ENCODE data around the gene ZFTA.

DNA sequence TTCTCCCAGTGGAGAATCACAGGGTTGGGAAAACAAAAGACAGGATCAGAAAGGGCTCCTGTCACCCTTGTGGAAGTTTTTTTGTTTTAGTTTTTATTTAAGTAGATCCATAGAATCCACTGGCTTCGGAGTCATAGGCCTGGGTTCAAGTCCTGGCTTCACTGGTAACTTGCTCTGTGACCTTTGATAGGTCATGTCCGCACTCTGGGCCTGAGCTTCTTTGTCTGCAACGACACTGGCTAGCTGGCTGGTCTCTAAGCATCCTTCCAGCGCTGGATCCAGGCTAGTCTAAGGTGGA is 1.4 kb downstream of the ZFTA start:
- no peak for TF ChIP-seq HDGF (IDR thresholded peaks at IDR 0.05; ENCODE audit: borderline replicate concordance)
- no peak for TF ChIP-seq FOXM1 (IDR thresholded peaks at IDR 0.05; ENCODE audit: borderline replicate concordance)
- TF ChIP-seq SUZ12 (IDR thresholded peaks at IDR 0.05): no peak
- no peak for TF ChIP-seq LEF1 (IDR thresholded peaks at IDR 0.05; ENCODE audit: borderline replicate concordance)
- TF ChIP-seq, protein P1, sequence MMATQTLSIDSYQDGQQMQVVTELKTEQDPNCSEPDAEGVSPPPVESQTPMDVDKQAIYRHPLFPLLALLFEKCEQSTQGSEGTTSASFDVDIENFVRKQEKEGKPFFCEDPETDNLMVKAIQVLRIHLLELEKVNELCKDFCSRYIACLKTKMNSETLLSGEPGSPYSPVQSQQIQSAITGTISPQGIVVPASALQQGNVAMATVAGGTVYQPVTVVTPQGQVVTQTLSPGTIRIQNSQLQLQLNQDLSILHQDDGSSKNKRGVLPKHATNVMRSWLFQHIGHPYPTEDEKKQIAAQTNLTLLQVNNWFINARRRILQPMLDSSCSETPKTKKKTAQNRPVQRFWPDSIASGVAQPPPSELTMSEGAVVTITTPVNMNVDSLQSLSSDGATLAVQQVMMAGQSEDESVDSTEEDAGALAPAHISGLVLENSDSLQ (IDR thresholded peaks at IDR 0.05): no peak
- no peak for TF ChIP-seq SP1 (IDR thresholded peaks at IDR 0.05)
- TF ChIP-seq CTBP1 (IDR thresholded peaks at IDR 0.05; ENCODE audit: borderline replicate concordance): no peak
- TF ChIP-seq ARNT (IDR thresholded peaks at IDR 0.05): no peak
- no peak for TF ChIP-seq L3MBTL2 (conservative IDR thresholded peaks at IDR 0.05)
- TF ChIP-seq FOXK2 (IDR thresholded peaks at IDR 0.05): no peak
- TF ChIP-seq FOXA1 (IDR thresholded peaks at IDR 0.05): no peak
- TF ChIP-seq TARDBP (IDR thresholded peaks at IDR 0.05): no peak
- TF ChIP-seq ELF4 (IDR thresholded peaks at IDR 0.05): no peak
- no peak for TF ChIP-seq NFRKB (IDR thresholded peaks at IDR 0.05)

All from HEK293T (cell line).